Measurements from ENCODE around the gene XK. TPM values are rescaled to one million over a fixed set of nuclear protein-coding genes. Genes with fewer than 3 reads are reported as not detected.
"Not testable (repeated sequence)": the region's sequence is repeated elsewhere in the genome, so short reads cannot be mapped to it uniquely, and the experiment has no call there.

Gene XK
- total RNA-seq, 4 donors from 2014 or later = 9.2 to 20.5 (median 13.9) TPM

DNA sequence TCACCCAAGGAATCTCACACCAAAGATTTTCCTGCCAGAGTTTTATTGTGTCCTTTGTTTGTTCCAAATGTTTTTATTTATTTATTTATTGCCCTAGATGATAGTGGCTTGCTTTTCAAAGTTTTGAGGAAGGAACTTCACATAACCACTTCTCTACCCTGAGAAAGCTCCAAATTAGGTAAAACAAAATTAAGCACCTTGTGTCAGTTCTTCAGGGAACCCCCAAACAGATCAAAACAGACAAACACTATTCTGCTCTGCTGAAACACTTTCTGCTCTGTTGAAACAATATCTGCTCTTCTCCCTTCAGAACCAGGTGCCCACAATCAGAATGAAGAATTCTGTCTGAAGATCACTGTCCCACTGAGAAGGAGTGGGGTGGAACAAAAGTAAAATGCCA, 77.8 kb downstream of the XK start:
- Histone ChIP-seq H3K9me3 (no peaks in the 10 kb centered on the region), H3K27me3 (no peaks in the 10 kb centered on the region), H3K4me1 (no peaks in the 10 kb centered on the region), H3K4me3 (no peak overlapping the region), H3K36me3 (no peaks in the 10 kb centered on the region), H3K27ac (no peak overlapping the region)
- TF ChIP-seq, protein P1, sequence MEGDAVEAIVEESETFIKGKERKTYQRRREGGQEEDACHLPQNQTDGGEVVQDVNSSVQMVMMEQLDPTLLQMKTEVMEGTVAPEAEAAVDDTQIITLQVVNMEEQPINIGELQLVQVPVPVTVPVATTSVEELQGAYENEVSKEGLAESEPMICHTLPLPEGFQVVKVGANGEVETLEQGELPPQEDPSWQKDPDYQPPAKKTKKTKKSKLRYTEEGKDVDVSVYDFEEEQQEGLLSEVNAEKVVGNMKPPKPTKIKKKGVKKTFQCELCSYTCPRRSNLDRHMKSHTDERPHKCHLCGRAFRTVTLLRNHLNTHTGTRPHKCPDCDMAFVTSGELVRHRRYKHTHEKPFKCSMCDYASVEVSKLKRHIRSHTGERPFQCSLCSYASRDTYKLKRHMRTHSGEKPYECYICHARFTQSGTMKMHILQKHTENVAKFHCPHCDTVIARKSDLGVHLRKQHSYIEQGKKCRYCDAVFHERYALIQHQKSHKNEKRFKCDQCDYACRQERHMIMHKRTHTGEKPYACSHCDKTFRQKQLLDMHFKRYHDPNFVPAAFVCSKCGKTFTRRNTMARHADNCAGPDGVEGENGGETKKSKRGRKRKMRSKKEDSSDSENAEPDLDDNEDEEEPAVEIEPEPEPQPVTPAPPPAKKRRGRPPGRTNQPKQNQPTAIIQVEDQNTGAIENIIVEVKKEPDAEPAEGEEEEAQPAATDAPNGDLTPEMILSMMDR (IDR thresholded peaks at IDR 0.05) = no peak
- TF ChIP-seq POLR2A (IDR thresholded peaks at IDR 0.05) (no peak), EP300 (IDR thresholded peaks at IDR 0.05) (no peak), POLR2AphosphoS5 (IDR thresholded peaks at IDR 0.05) (no peak)
- ATAC-seq = no peak

DNA sequence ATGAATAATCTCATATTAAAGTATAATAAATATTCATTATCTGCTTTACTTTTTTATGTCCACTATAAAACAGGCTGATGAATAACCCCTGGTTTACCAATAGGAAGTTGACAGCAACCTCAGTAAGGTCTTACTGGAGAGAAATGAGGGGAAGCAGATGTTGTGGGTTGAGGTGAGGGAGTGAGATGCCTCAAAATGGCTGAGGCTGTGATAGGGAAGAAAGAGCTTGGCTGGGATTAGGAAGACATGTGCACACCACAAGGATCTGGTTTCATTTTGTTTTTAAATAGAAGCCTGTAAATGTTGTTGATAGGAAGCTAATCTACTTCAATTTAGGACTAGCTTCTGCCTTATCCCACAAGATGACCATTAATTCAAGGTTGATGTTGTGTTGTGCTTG, 79.9 kb downstream of the XK start:
- no peaks in the 10 kb centered on the region for H3K27me3 ChIP-seq
- ATAC-seq = no peak
- TF ChIP-seq EP300 (IDR thresholded peaks at IDR 0.05) (no peak), POLR2A (IDR thresholded peaks at IDR 0.05) (no peak), POLR2AphosphoS5 (IDR thresholded peaks at IDR 0.05) (no peak)
- TF ChIP-seq, protein P1 (IDR thresholded peaks at IDR 0.05) = no peak
- no peak overlapping the region for H3K4me3 ChIP-seq
- no peaks in the 10 kb centered on the region for H3K36me3 ChIP-seq
- no peak overlapping the region for H3K27ac ChIP-seq
- H3K4me1 ChIP-seq = no peaks in the 10 kb centered on the region
- no peaks in the 10 kb centered on the region for H3K9me3 ChIP-seq

DNA sequence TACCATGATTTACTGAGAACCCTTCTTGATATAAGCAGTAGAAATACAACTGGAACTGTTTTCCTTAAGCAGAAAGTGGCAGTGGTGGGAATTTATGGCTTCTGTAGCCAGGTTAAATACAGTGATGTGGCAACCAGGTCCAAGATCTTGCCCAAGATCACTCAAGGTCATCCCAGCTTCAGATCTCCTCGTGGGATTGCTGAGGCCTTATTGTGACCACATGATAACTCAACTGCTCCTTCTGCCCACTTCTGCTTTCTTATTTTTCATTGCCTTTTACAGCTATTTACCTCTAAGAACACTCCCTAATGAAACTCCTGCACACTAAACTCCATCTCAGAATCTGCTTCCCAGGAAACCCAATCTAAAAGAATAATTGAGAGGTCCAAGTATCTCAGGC, 81.8 kb downstream of the XK start:
- Histone ChIP-seq H3K36me3 (no peaks in the 10 kb centered on the region), H3K27me3 (no peaks in the 10 kb centered on the region), H3K27ac (no peak overlapping the region), H3K9me3 (no peaks in the 10 kb centered on the region), H3K4me1 (no peaks in the 10 kb centered on the region), H3K4me3 (no peak overlapping the region)
- TF ChIP-seq POLR2AphosphoS5 (IDR thresholded peaks at IDR 0.05) = no peak
- TF ChIP-seq POLR2A (IDR thresholded peaks at IDR 0.05) = no peak
- TF ChIP-seq, protein P1 (IDR thresholded peaks at IDR 0.05) = no peak
- no peak for TF ChIP-seq EP300 (IDR thresholded peaks at IDR 0.05)
- ATAC-seq = no peak
- WGBS, 2 donors (ENCODE audit: low coverage in 1 of 2) = 20 to 25% methylated on average over 1 of the region's 1 CpG

DNA sequence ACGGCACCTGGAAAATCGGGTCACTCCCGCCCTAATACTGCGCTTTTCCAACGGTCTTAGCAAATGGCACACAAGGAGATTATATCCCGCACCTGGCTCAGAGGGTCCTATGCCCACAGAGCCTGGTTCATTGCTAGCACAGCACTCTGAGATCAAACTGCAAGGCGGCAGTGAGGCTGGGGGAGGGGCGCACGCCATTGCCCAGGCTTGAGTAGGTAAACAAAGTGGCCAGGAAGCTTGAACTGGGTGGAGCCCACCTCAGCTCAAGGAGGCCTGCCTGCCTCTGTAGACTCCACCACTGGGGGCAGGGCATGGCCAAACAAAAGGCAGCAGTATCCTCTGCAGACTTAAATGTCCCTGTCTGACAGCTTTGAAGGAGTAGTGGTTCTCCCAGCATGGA, 83.3 kb downstream of the XK start:
- H3K4me3 ChIP-seq, H3K27me3 ChIP-seq, H3K36me3 ChIP-seq, ATAC-seq, H3K27ac ChIP-seq, H3K9me3 ChIP-seq, H3K4me1 ChIP-seq: not testable (repeated sequence)
- WGBS, 2 donors (ENCODE audit: low coverage in 1 of 2) = no CpG with 5 or more reads among the region's 9 CpGs

DNA sequence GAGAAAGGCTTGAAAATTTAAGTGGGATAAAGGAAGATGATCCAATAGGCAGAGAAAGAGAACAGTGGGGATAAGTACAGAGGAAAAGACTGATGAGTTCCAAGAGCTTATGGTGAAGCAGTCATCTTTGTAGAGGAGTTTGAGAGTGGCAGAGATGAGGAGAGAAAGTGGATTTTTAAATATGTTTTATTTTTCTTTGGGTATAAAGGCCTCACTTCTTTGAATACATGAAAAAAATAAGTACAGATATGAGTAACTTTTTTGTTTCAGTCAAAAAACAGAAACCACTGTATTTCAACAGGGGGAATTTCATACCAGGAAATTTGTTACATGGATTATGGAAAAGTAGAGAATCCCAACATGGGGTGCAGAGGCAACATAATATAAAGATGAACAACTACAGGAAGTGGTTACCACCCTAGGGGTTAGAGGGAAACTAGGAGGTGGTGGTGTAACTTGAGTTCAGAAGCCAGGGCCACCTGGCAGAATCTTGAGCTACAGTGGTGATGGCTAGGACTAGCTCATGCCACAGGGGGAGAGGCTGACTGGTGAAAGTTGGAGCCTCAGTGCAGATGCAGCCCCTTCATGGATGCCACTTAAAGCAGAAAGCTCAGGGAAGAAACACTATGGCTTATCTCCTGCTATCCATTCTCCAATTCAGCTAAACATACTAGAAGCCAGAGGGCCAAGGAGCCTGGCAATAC, 90.8 kb downstream of the XK start:
- H3K27me3 ChIP-seq = no peaks in the 10 kb centered on the region
- no peaks in the 10 kb centered on the region for H3K4me1 ChIP-seq
- no peak for ATAC-seq
- H3K4me3 ChIP-seq = no peak overlapping the region
- no peaks in the 10 kb centered on the region for H3K9me3 ChIP-seq
- no peak overlapping the region for H3K27ac ChIP-seq
- no peaks in the 10 kb centered on the region for H3K36me3 ChIP-seq
- no peak for TF ChIP-seq POLR2A (IDR thresholded peaks at IDR 0.05)
- TF ChIP-seq EP300 (IDR thresholded peaks at IDR 0.05) = no peak
- TF ChIP-seq, protein P1 (IDR thresholded peaks at IDR 0.05) = no peak
- no peak for TF ChIP-seq POLR2AphosphoS5 (IDR thresholded peaks at IDR 0.05)

Data from gastroesophageal sphincter (tissue), 4 donors.